Measurements from ENCODE around the gene RARS1. TPM values are rescaled to one million over a fixed set of nuclear protein-coding genes. Genes with fewer than 3 reads are reported as not detected.

The RARS1 gene
- total RNA-seq, 1 experiment from 2014 or later = 104 TPM

DNA sequence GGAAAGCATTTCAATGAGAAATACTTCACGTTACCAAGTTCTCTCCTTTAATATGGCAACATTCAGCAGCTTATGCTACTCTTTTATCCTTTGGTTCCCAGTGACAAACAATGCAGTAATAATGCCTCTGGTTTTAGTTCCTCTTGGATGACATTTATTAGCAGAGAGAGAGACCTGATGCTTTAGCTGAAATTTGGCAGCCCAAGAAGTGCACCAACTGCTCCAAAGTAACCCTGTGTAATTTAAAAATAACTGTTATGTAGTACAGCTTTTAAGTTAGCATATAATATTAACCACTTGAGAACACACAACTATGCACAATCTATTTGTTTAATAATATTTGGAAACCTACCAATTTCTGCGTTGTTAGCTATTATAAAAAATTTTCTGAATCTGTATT is 71.1 kb downstream of the RARS1 start:
- DNase-seq = no peak
- H3K4me3 ChIP-seq (ENCODE audit: insufficient read depth, low read depth, low read length) = no peak overlapping the region
- peaks cover 15% of the 10 kb centered on the region for H3K36me3 ChIP-seq (replicated peaks; ENCODE audit: control insufficient read depth, insufficient read depth, low read length)
- no peaks in the 10 kb centered on the region for H3K27me3 ChIP-seq (ENCODE audit: control insufficient read depth, insufficient read depth, low read length)

GRCh38 chr5:168562279-168562678 is 76.0 kb downstream of the RARS1 start:
- Histone ChIP-seq H3K4me3 (ENCODE audit: insufficient read depth, low read depth, low read length) (no peak overlapping the region), H3K36me3 (replicated peaks; ENCODE audit: control insufficient read depth, insufficient read depth, low read length) (peaks cover 15% of the 10 kb centered on the region), H3K27me3 (ENCODE audit: control insufficient read depth, insufficient read depth, low read length) (no peaks in the 10 kb centered on the region)
- no peak for DNase-seq

DNA sequence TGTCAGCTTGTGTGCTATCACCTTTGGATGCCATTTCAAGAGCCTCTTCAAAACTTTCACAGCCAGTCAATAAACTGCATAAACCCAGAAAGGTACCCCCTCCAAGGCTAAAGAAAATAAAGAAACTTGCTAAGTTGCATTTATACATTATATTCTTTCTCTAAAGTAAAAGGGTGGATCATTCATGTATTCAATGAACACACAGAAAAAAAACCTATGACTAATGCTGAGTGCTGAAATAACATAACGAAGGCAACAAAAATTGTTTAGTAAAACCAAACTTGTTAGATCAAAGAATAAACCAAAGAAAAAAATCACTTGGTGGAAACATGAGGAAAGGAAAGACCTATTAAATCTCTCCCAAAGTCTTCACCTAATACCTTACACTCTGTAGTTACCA is 77.7 kb downstream of the RARS1 start:
- Histone ChIP-seq H3K4me3 (ENCODE audit: insufficient read depth, low read depth, low read length) (no peak overlapping the region), H3K36me3 (replicated peaks; ENCODE audit: control insufficient read depth, insufficient read depth, low read length) (peaks cover 13% of the 10 kb centered on the region), H3K27me3 (ENCODE audit: control insufficient read depth, insufficient read depth, low read length) (no peaks in the 10 kb centered on the region)
- no peak for DNase-seq

DNA sequence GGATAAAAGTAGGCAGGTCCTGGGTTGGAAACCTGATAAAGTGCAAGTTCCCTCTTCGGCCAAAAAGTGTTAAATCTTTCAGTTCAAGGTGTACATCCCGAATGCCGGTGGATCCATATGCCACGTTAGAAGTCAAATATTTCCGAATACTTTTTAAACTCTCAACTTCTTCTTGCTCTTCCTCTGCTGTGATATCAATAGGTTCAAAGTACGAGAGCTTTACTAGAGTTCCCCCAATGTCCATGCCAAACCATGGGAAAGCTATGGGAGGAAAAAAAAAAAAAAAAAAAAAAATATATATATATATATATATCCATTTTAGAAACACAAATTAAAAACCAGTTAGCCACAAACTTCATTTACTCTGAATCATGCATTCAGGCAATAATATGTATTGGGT is 82.5 kb downstream of the RARS1 start:
- Histone ChIP-seq H3K36me3 (replicated peaks; ENCODE audit: control insufficient read depth, insufficient read depth, low read length) (peaks cover 6% of the 10 kb centered on the region), H3K27me3 (ENCODE audit: control insufficient read depth, insufficient read depth, low read length) (no peaks in the 10 kb centered on the region), H3K4me3 (ENCODE audit: insufficient read depth, low read depth, low read length) (no peak overlapping the region)
- DNase-seq = no peak

Other genes starting within 250 kb of the RARS1 start
- 11.8 and 15.5 TPM in 2 replicates for gene WWC1, start 194.8 kb upstream of the RARS1 start, total RNA-seq (2014; rRNA removed; shearing (Covaris generic))
- 3.3 and 4.0 TPM in 2 replicates for gene FBLL1, start 42.8 kb downstream of the RARS1 start, total RNA-seq (2014; rRNA removed; shearing (Covaris generic))
- 50.1 and 65.4 TPM in 2 replicates for gene PANK3, start 92.9 kb downstream of the RARS1 start, total RNA-seq (2014; rRNA removed; shearing (Covaris generic))

All from H7 (cell line).